ENCODE results near the gene YAF2.

DNA sequence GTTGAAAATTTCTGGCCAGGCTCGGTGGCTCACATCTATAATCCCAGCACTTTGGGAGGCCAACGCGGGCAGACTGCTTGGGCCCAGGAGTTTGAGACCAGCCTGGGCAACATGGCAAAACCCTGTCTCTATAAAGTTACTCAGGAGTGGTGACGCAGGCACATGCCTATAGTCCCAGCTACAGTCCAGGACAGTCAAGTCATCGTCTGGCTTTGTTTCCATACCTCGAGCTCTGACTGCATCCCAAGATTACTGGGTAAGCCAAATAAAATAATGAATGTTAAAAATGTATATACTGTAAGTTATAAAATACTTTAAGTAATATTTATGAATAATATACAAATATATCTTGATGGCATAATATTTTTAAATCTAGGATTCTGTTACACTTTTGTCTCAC lies 70.3 kb downstream of the YAF2 start:
- TF ChIP-seq, protein P1, sequence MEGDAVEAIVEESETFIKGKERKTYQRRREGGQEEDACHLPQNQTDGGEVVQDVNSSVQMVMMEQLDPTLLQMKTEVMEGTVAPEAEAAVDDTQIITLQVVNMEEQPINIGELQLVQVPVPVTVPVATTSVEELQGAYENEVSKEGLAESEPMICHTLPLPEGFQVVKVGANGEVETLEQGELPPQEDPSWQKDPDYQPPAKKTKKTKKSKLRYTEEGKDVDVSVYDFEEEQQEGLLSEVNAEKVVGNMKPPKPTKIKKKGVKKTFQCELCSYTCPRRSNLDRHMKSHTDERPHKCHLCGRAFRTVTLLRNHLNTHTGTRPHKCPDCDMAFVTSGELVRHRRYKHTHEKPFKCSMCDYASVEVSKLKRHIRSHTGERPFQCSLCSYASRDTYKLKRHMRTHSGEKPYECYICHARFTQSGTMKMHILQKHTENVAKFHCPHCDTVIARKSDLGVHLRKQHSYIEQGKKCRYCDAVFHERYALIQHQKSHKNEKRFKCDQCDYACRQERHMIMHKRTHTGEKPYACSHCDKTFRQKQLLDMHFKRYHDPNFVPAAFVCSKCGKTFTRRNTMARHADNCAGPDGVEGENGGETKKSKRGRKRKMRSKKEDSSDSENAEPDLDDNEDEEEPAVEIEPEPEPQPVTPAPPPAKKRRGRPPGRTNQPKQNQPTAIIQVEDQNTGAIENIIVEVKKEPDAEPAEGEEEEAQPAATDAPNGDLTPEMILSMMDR (IDR thresholded peaks at IDR 0.05), result no peak
- TF ChIP-seq POLR2A (IDR thresholded peaks at IDR 0.05), result no peak

Measured in prostate gland (tissue), 2 donors.